GM18861 (cell line): ENCODE results near the gene PIP5K1C.
"Not testable (repeated sequence)": the region's sequence is repeated elsewhere in the genome, so short reads cannot be mapped to it uniquely, and the experiment has no call there.

ENCODE experiments used
- ATAC-seq: cut with Tn5 transposase; IDR thresholded peaks from one replicate; pipeline ENCODE4 v1.9.1; 2021; ENCODE audit not compliant: unreplicated experiment

Gene PIP5K1C

GRCh38 chr19:3648037-3648905 is 52.0 kb downstream of the PIP5K1C start:
- no peak for ATAC-seq

GRCh38 chr19:3647102-3647501 is 53.2 kb downstream of the PIP5K1C start:
- ATAC-seq, result not testable (repeated sequence)

GRCh38 chr19:3646336-3647092 is 53.8 kb downstream of the PIP5K1C start:
- no peak for ATAC-seq

- no peak for ATAC-seq
Observed at GRCh38 chr19:3645726-3646125, 54.5 kb downstream of the PIP5K1C start.

GRCh38 chr19:3645067-3645396 is 55.2 kb downstream of the PIP5K1C start:
- ATAC-seq, result no peak

- no peak for ATAC-seq
Observed at GRCh38 chr19:3644351-3645066, 55.8 kb downstream of the PIP5K1C start.

- no peak for ATAC-seq
Observed at GRCh38 chr19:3643674-3644313, 56.5 kb downstream of the PIP5K1C start.

GRCh38 chr19:3642987-3643673 is 57.1 kb downstream of the PIP5K1C start:
- no peak for ATAC-seq

- ATAC-seq, result no peak
Observed at GRCh38 chr19:3642296-3642695, 58.0 kb downstream of the PIP5K1C start.

GRCh38 chr19:3641515-3642269 is 58.6 kb downstream of the PIP5K1C start:
- ATAC-seq, result no peak

GRCh38 chr19:3639479-3639878 is 60.8 kb downstream of the PIP5K1C start:
- ATAC-seq, result no peak

- ATAC-seq, result no peak
Observed at GRCh38 chr19:3638208-3639193, 61.8 kb downstream of the PIP5K1C start.

GRCh38 chr19:3637621-3638020 is 62.6 kb downstream of the PIP5K1C start:
- ATAC-seq, result no peak

GRCh38 chr19:3636962-3637361 is 63.3 kb downstream of the PIP5K1C start:
- no peak for ATAC-seq

GRCh38 chr19:3636506-3636905 is 63.8 kb downstream of the PIP5K1C start:
- ATAC-seq, result no peak

- no peak for ATAC-seq
Observed at GRCh38 chr19:3634496-3635045, 65.7 kb downstream of the PIP5K1C start.

GRCh38 chr19:3633559-3633988 is 66.7 kb downstream of the PIP5K1C start:
- no peak for ATAC-seq
